DND-41 (cell line): Measurements from ENCODE around the gene MACROD2.

ENCODE experiments used
- ATAC-seq: fragments of 200-7000 bp; cut with Tn5 transposase; 3 replicates; pipeline ENCODE4 v1.9.1; 2021; ENCODE audit warnings: low read depth; ENCODE audit not compliant: insufficient read depth
- DNase-seq: peaks from one replicate; pipeline ENCODE4 v3.0.0-alpha.2; 2020
- H2AFZ ChIP-seq: 2 replicates; pipeline ENCODE4 v1.6.0; 2012; ENCODE audit warnings: low read depth, low read length
- H3K27ac ChIP-seq: 2 replicates; pipeline ENCODE4 v1.5.1; 2012; ENCODE audit warnings: low read length, inconsistent platforms
- H3K27me3 ChIP-seq: fragments of 200-600 bp; sonication (generic); 2 replicates; pipeline ENCODE4 v1.6.0; 2012; ENCODE audit warnings: low read length, mild to moderate bottlenecking, inconsistent platforms; ENCODE audit not compliant: insufficient read depth, poor library complexity
- H3K36me3 ChIP-seq: 2 replicates; pipeline ENCODE4 v1.5.1; 2012; ENCODE audit warnings: low read length, inconsistent platforms; ENCODE audit not compliant: insufficient read depth
- H3K4me1 ChIP-seq: 2 replicates; pipeline ENCODE4 v1.5.1; 2012; ENCODE audit warnings: mild to moderate bottlenecking, low read length; ENCODE audit not compliant: insufficient read depth
- H3K4me2 ChIP-seq: 2 replicates; pipeline ENCODE4 v1.6.0; 2012; ENCODE audit warnings: mild to moderate bottlenecking, moderate library complexity, low read length, inconsistent platforms; ENCODE audit not compliant: insufficient read depth
- H3K4me3 ChIP-seq, 2 experiments: fragments of 200-600 bp in 1 of 2; shearing (Covaris generic) in 1 of 2; 2 replicates each; pipeline ENCODE4 v1.5.1; 2012 to 2016; ENCODE audit warnings: inconsistent platforms in 2 of 2, low read length in 2 of 2, mild to moderate bottlenecking in 2 of 2, low read depth in 1 of 2, moderate library complexity in 1 of 2
- H3K79me2 ChIP-seq: 2 replicates; pipeline ENCODE4 v1.6.0; 2012; ENCODE audit warnings: low read length, inconsistent platforms; ENCODE audit not compliant: insufficient read depth
- H3K9ac ChIP-seq: 2 replicates; pipeline ENCODE4 v1.6.0; 2012; ENCODE audit warnings: low read depth, mild to moderate bottlenecking, inconsistent platforms, low read length, moderate library complexity
- H3K9me3 ChIP-seq: 2 replicates; pipeline ENCODE4 v1.5.1; 2012; ENCODE audit warnings: low read length, moderate library complexity, mild to moderate bottlenecking, inconsistent platforms; ENCODE audit not compliant: insufficient read depth, severe bottlenecking
- H4K20me1 ChIP-seq: 2 replicates; pipeline ENCODE4 v1.6.0; 2012; ENCODE audit warnings: low read length; ENCODE audit not compliant: insufficient read depth
- CTCF ChIP-seq: IDR thresholded peaks from 2 replicates; pipeline ENCODE4 v1.5.1; 2012; ENCODE audit warnings: borderline replicate concordance, low read length, moderate library complexity, mild to moderate bottlenecking; ENCODE audit not compliant: poor library complexity, severe bottlenecking; ENCODE audit errors: extremely low read depth
- EZH2 ChIP-seq: IDR thresholded peaks from 3 replicates; pipeline ENCODE4 v1.6.1; 2012; ENCODE audit warnings: borderline replicate concordance, low read depth, mild to moderate bottlenecking, moderate library complexity, low read length, inconsistent platforms; ENCODE audit not compliant: severe bottlenecking

MACROD2 gene

GRCh38 chr20:15033269-15033668, 1038.0 kb downstream of the MACROD2 start:
- Histone ChIP-seq H3K79me2 (no peaks in the 10 kb centered on the region), H3K4me3 (no peak overlapping the region), H3K27ac (no peak overlapping the region), H3K4me1 (peaks cover 22% of the 10 kb centered on the region), H3K9me3 (no peaks in the 10 kb centered on the region), H4K20me1 (no peaks in the 10 kb centered on the region), H3K27me3 (no peaks in the 10 kb centered on the region), H3K36me3 (no peaks in the 10 kb centered on the region), H2AFZ (no peak overlapping the region), H3K9ac (no peak overlapping the region), H3K4me2 (no peak overlapping the region)
- ATAC-seq (no peak), DNase-seq (no peak)
- no peak for TF ChIP-seq EZH2
- TF ChIP-seq CTCF, result no peak

- DNase-seq, result no peak
These were observed 1038.6 kb downstream of the MACROD2 start for GRCh38 chr20:15033891-15034290.

GRCh38 chr20:15036948-15037347, 1041.6 kb downstream of the MACROD2 start:
- H3K36me3 ChIP-seq, result no peaks in the 10 kb centered on the region

More at GRCh38 chr20:15033891-15034290, 1038.6 kb downstream of the MACROD2 start:
- TF ChIP-seq CTCF, result no peak
- no peak for TF ChIP-seq EZH2
- Histone ChIP-seq H3K27me3 (no peaks in the 10 kb centered on the region), H3K4me1 (peaks cover 26% of the 10 kb centered on the region), H3K36me3 (no peaks in the 10 kb centered on the region), H3K9me3 (no peaks in the 10 kb centered on the region), H3K79me2 (no peaks in the 10 kb centered on the region), H3K27ac (no peak overlapping the region), H3K4me2 (no peak overlapping the region), H3K4me3 (no peak overlapping the region), H4K20me1 (no peaks in the 10 kb centered on the region), H2AFZ (no peak overlapping the region), H3K9ac (no peak overlapping the region)
- ATAC-seq, result no peak

More at GRCh38 chr20:15036948-15037347, 1041.6 kb downstream of the MACROD2 start:
- Histone ChIP-seq H3K27me3 (no peaks in the 10 kb centered on the region), H3K9me3 (no peaks in the 10 kb centered on the region), H4K20me1 (no peaks in the 10 kb centered on the region), H3K4me3 (no peak overlapping the region), H2AFZ (no peak overlapping the region), H3K9ac (peak overlapping the region; percentile 24; the same call in 1 of the 2 replicates), H3K27ac (peak overlapping the region; percentile 65), H3K4me2 (peak overlapping the region; percentile 10), H3K79me2 (no peaks in the 10 kb centered on the region), H3K4me1 (peaks cover 26% of the 10 kb centered on the region)
- no peak for TF ChIP-seq CTCF
- no peak for TF ChIP-seq EZH2
- ATAC-seq, result peak; percentile 99
- DNase-seq, result peak; percentile 69
